Loucy (cell line): ENCODE results near the gene CHCHD5.

Experiments
- EZH2phosphoT487 ChIP-seq: fragments of 200-600 bp; IDR thresholded peaks from 2 replicates; pipeline ENCODE4 v1.6.1; 2018; ENCODE audit warnings: antibody characterized with exemption, mild to moderate bottlenecking, moderate library complexity, borderline replicate concordance
- TF ChIP-seq, protein P1 (sequence below): fragments of 200-600 bp; sonication (generic); conservative IDR thresholded peaks from 2 replicates; pipeline ENCODE4 v1.5.1; 2014; ENCODE audit warnings: mild to moderate bottlenecking, antibody characterized with exemption, low read length

DNA sequence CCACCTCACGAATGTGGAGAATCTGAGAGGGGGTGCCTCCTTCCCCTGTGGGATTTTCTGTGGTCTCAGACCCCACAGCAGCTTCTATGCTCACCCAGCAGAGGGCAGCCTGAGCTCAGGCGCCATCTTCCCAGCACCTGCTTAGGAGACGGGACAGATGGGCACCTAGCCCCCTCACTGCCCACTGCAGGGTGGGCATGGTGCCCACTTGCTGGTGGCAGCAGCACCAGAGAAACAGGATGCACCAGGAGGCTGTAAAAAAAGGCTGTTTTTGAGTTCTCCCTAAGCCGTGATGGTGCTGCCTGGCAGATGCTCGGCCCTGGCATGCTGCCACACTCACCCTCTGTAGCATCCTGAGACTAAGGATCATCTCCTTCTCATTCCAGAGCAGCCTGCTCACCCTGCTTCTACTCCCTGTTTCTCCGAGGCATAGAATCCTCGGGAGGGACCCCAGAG is 42.2 kb downstream of the CHCHD5 start:
- TF ChIP-seq, protein P1, sequence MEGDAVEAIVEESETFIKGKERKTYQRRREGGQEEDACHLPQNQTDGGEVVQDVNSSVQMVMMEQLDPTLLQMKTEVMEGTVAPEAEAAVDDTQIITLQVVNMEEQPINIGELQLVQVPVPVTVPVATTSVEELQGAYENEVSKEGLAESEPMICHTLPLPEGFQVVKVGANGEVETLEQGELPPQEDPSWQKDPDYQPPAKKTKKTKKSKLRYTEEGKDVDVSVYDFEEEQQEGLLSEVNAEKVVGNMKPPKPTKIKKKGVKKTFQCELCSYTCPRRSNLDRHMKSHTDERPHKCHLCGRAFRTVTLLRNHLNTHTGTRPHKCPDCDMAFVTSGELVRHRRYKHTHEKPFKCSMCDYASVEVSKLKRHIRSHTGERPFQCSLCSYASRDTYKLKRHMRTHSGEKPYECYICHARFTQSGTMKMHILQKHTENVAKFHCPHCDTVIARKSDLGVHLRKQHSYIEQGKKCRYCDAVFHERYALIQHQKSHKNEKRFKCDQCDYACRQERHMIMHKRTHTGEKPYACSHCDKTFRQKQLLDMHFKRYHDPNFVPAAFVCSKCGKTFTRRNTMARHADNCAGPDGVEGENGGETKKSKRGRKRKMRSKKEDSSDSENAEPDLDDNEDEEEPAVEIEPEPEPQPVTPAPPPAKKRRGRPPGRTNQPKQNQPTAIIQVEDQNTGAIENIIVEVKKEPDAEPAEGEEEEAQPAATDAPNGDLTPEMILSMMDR: peak; percentile 98
- no peak for TF ChIP-seq EZH2phosphoT487
